Kasumi-1 (cell line): ENCODE data around the gene CTNND2.
"Not testable (repeated sequence)": the region's sequence is repeated elsewhere in the genome, so short reads cannot be mapped to it uniquely, and the experiment has no call there.

ENCODE experiments used
- DNase-seq, 2 experiments: peaks; one replicate each; lab custom pipeline; 2025; lab: John Stamatoyannopoulos, UW

CTNND2 gene

GRCh38 chr5:11459716-11460115 is 444.5 kb downstream of the CTNND2 start:
- no peak for DNase-seq

DNA sequence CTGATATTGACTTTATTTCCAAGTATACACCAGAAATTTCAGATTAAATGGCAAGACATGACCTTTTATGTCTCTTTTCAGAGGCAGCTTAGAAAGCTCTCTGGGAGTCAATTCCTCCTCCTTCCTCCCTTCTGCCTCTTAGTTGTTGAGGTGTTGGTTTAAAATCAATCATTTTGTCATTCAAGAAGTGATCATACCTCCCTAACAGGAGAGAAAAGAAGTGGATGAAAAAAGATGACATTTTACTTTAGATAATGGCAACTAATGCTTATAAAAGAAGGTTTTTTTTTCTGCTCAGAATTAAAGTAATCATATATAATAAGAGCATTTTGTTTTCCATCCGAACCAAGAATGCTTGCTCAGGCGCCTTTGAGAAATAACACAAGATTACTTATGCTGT is 448.7 kb downstream of the CTNND2 start:
- DNase-seq, result no peak

- DNase-seq, result no peak
Measured at GRCh38 chr5:11452852-11453251, 451.4 kb downstream of the CTNND2 start.

GRCh38 chr5:11449966-11450365 is 454.3 kb downstream of the CTNND2 start:
- DNase-seq, result no peak

DNA sequence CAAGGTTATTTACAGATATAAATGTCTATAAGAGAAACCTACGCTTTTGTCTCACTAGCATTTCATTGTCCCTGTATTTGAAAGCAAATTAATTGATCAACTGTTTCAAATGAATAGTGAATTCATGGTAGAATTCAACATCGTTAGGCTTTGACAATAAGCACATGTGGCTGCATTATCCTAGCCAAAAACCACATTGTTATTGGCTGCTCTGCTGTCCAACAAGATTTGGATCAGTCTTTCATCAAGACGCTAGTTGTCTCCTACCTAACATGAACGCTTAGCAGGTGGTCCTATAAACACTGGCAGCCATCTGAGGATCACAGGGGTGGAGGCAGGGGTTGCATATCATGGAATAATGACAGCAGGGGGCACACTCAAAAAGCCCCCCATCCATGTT is 455.0 kb downstream of the CTNND2 start:
- no peak for DNase-seq

GRCh38 chr5:11443831-11444230 is 460.4 kb downstream of the CTNND2 start:
- DNase-seq, result no peak

DNA sequence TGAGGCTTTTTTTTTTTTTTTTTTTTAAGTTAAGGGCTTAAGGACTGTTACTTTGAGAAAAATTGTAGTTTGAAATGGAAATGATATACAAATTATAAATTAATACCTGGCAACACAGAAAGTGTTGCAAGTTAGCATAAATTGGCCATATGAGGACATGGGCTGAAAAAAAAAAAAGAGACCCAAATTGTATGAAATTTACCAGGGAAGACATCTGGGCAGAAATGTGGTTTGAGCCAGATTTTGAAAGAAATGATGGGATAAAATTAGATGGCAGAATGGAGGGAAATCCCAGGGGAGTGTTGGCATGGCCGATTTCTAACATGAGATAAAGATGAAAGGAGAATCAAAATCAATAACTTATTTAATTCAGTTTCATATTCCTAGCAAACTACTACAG is 472.1 kb downstream of the CTNND2 start:
- DNase-seq, result no peak

DNA sequence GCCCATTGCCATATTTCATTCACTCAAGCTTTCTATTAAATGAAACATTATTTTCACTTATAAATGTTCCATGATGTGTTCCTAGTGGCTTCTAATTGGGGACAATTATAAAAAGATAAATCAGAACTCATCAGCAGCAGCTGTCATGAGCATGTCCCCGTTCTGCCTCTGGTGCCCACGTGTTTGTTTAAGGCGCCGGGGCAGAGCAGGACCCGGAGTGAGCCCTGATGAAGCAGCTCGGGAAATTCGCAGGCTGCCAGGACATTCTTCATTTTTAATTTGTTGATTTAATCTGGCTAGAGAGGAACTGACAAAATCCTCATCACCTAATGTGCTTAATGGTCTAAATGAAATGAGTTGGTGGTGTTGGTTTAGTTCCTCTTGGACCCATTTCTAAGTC is 475.0 kb downstream of the CTNND2 start:
- DNase-seq, result no peak

GRCh38 chr5:11427569-11427968 is 476.7 kb downstream of the CTNND2 start:
- DNase-seq, result no peak

GRCh38 chr5:11426442-11426841 is 477.8 kb downstream of the CTNND2 start:
- no peak for DNase-seq

- DNase-seq, result no peak
Measured at GRCh38 chr5:11422342-11422741, 481.9 kb downstream of the CTNND2 start.

- DNase-seq, result no peak
Measured at GRCh38 chr5:11420969-11421368, 483.3 kb downstream of the CTNND2 start.

- no peak for DNase-seq
Measured at GRCh38 chr5:11415751-11416150, 488.5 kb downstream of the CTNND2 start.

DNA sequence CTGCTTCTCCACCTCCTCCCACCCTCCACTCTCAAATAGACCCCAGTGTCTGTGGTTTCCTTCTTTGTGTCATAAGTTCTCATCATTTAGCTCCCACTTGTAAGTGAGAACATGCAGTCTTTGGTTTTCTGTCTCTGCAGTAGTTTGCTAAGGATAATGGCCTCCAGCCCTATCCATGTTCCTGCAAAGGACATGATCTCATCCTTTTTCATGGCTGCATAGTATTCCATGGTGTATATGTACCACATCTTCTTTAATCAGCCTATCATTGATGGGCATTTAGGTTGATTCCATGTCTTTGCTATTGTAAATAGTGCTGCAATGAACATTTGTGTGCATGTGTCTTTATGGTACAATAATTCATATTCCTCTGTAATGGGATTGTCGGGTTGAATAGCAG is 489.5 kb downstream of the CTNND2 start:
- not testable (repeated sequence) for DNase-seq

- DNase-seq, result no peak
Measured at GRCh38 chr5:11411621-11412020, 492.6 kb downstream of the CTNND2 start.

DNA sequence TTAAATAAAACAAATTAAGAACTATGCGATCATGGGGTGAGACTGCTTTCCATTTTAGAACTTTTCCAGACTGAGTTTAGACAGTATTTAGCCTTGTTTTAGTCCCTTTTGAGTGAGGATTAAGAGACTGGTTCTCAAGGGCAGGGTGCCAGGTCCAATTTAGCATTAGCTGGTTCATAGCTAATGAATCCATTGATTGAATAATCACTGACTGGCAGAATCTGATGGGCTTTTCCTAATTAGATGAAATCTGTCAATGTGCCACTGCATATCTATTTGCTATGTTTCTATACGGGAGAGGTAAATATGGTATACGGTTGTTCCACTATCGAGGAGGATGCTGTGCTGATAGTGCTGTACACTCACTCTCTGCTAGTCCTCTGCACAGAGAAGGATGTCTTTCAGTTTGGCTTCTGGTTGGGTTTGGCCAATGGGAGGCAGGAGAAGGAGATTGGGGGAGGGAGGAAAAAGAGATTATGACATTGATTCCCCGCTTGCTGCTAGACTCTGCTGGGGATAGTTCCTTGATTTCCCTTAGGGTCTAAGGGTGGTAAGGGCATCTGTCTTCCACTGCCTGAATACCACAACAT is 496.6 kb downstream of the CTNND2 start:
- no peak for DNase-seq

- no peak for DNase-seq
Measured at GRCh38 chr5:11400316-11400715, 503.9 kb downstream of the CTNND2 start.

GRCh38 chr5:11398728-11399127 is 505.5 kb downstream of the CTNND2 start:
- no peak for DNase-seq

DNA sequence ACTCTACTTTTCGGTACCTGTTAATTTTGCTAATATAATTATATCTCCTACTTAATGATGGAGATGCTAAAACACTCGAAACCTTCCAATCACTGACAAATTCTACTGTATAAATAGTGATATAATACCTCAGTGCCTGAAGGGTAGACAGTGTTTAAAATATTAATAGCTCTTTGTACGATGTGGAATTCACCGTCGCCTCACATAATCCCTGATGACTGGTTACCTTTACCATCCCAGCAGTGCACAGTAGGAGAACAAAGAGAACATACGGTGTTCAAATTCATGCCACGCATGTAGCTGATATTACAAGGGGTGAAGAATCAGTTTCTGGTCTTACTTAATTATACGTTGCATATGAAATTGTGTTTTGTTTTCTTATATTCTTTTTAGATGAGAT is 506.7 kb downstream of the CTNND2 start:
- no peak for DNase-seq

GRCh38 chr5:11396917-11397316 is 507.3 kb downstream of the CTNND2 start:
- DNase-seq, result no peak

DNA sequence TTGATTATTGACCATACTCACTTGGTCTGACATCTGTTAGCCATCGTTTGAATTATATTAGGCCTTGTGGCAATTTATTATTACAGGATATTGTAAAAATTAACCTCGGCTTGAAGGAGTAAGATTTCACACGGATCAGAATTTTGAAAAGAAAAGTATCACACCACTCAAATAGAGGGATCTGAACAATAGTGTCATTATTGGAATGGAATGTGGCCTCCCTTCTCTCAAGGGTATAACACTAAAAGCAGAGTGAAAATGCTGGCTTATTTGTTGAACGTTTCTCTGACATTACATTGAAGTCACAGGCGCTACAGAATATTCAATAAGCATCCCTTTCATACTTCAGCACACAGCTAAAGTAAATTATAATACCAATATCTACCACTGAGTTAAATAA is 509.3 kb downstream of the CTNND2 start:
- no peak for DNase-seq

- DNase-seq, result no peak
Measured at GRCh38 chr5:11390291-11390767, 513.9 kb downstream of the CTNND2 start.

GRCh38 chr5:11387382-11387781 is 516.9 kb downstream of the CTNND2 start:
- no peak for DNase-seq

GRCh38 chr5:11386398-11386797 is 517.8 kb downstream of the CTNND2 start:
- no peak for DNase-seq

DNA sequence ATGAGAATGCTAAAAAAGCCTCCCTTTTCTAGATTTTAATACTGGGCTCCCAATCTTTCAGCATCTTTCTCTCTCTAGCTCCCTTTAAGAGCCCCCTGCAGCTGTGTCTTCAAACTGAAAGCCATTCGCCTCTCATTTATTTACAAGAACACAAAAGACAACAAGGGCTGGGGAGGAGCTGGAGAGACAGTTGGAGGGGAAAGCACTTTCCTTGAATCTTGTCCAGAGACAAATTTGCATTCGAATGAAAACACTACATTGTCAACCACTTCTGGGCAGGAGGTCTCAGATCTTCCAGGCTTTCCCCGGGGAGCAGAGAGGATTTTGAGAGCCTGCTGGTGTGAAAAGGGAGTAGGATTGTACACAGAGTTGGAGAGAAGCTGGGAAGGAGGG is 518.3 kb downstream of the CTNND2 start:
- DNase-seq, result no peak
